ENCODE results near the gene PRSS53.

The PRSS53 gene

GRCh38 chr16:31114468-31114867 is 25.7 kb upstream of the PRSS53 start:
- no peak for DNase-seq (ENCODE audit: low read depth, low spot score)
- H3K4me1 ChIP-seq (ENCODE audit: insufficient read depth, insufficient read length): peaks cover 5% of the 10 kb centered on the region
- H3K4me3 ChIP-seq (ENCODE audit: insufficient read length, low read depth): no peak overlapping the region
- H3K27me3 ChIP-seq (ENCODE audit: insufficient read depth, insufficient read length): no peaks in the 10 kb centered on the region
- no peaks in the 10 kb centered on the region for H3K9me3 ChIP-seq (ENCODE audit: insufficient read depth, low read length)
- TF ChIP-seq ZNF274 (IDR thresholded peaks at IDR 0.05; ENCODE audit: low read depth, low read length) (no peak), YY1 (IDR thresholded peaks at IDR 0.05; ENCODE audit: insufficient read depth, insufficient read length) (no peak), SUZ12 (IDR thresholded peaks at IDR 0.05; ENCODE audit: extremely low read depth, insufficient read depth, insufficient read length) (no peak)
- peaks cover 50% of the 10 kb centered on the region for H3K36me3 ChIP-seq (ENCODE audit: insufficient read depth, insufficient read length, low read length)
- no peak overlapping the region for H3K9ac ChIP-seq (ENCODE audit: insufficient read length, low read depth)

GRCh38 chr16:31113121-31114120 is 24.7 kb upstream of the PRSS53 start:
- Histone ChIP-seq H3K36me3 (ENCODE audit: insufficient read depth, insufficient read length, low read length) (peaks cover 44% of the 10 kb centered on the region), H3K27me3 (ENCODE audit: insufficient read depth, insufficient read length) (no peaks in the 10 kb centered on the region), H3K4me1 (ENCODE audit: insufficient read depth, insufficient read length) (peaks cover 3% of the 10 kb centered on the region), H3K9me3 (ENCODE audit: insufficient read depth, low read length) (no peaks in the 10 kb centered on the region), H3K4me3 (ENCODE audit: insufficient read length, low read depth) (no peak overlapping the region), H3K9ac (ENCODE audit: insufficient read length, low read depth) (no peak overlapping the region)
- no peak for TF ChIP-seq SUZ12 (IDR thresholded peaks at IDR 0.05; ENCODE audit: extremely low read depth, insufficient read depth, insufficient read length)
- no peak for TF ChIP-seq YY1 (IDR thresholded peaks at IDR 0.05; ENCODE audit: insufficient read depth, insufficient read length)
- TF ChIP-seq ZNF274 (IDR thresholded peaks at IDR 0.05; ENCODE audit: low read depth, low read length): no peak
- DNase-seq (ENCODE audit: low read depth, low spot score): no peak

GRCh38 chr16:31112711-31113110 is 24.0 kb upstream of the PRSS53 start:
- no peaks in the 10 kb centered on the region for H3K9me3 ChIP-seq (ENCODE audit: insufficient read depth, low read length)
- H3K4me1 ChIP-seq (ENCODE audit: insufficient read depth, insufficient read length): peaks cover 3% of the 10 kb centered on the region
- no peak overlapping the region for H3K9ac ChIP-seq (ENCODE audit: insufficient read length, low read depth)
- peaks cover 43% of the 10 kb centered on the region for H3K36me3 ChIP-seq (ENCODE audit: insufficient read depth, insufficient read length, low read length)
- TF ChIP-seq ZNF274 (IDR thresholded peaks at IDR 0.05; ENCODE audit: low read depth, low read length) (no peak), YY1 (IDR thresholded peaks at IDR 0.05; ENCODE audit: insufficient read depth, insufficient read length) (no peak), SUZ12 (IDR thresholded peaks at IDR 0.05; ENCODE audit: extremely low read depth, insufficient read depth, insufficient read length) (no peak)
- no peaks in the 10 kb centered on the region for H3K27me3 ChIP-seq (ENCODE audit: insufficient read depth, insufficient read length)
- DNase-seq (ENCODE audit: low read depth, low spot score): no peak
- H3K4me3 ChIP-seq (ENCODE audit: insufficient read length, low read depth): no peak overlapping the region

GRCh38 chr16:31111881-31112466 is 23.2 kb upstream of the PRSS53 start:
- peaks cover 3% of the 10 kb centered on the region for H3K4me1 ChIP-seq (ENCODE audit: insufficient read depth, insufficient read length)
- H3K36me3 ChIP-seq (ENCODE audit: insufficient read depth, insufficient read length, low read length): peaks cover 43% of the 10 kb centered on the region
- H3K4me3 ChIP-seq (ENCODE audit: insufficient read length, low read depth): no peak overlapping the region

GRCh38 chr16:31110106-31111034 is 21.6 kb upstream of the PRSS53 start:
- H3K9ac ChIP-seq (ENCODE audit: insufficient read length, low read depth): no peak overlapping the region
- peaks cover 43% of the 10 kb centered on the region for H3K36me3 ChIP-seq (ENCODE audit: insufficient read depth, insufficient read length, low read length)

More at GRCh38 chr16:31111881-31112466, 23.2 kb upstream of the PRSS53 start:
- H3K9ac ChIP-seq (ENCODE audit: insufficient read length, low read depth): no peak overlapping the region
- H3K9me3 ChIP-seq (ENCODE audit: insufficient read depth, low read length): no peaks in the 10 kb centered on the region
- TF ChIP-seq YY1 (IDR thresholded peaks at IDR 0.05; ENCODE audit: insufficient read depth, insufficient read length) (no peak), ZNF274 (IDR thresholded peaks at IDR 0.05; ENCODE audit: low read depth, low read length) (no peak), SUZ12 (IDR thresholded peaks at IDR 0.05; ENCODE audit: extremely low read depth, insufficient read depth, insufficient read length) (no peak)
- DNase-seq (ENCODE audit: low read depth, low spot score): no peak
- no peaks in the 10 kb centered on the region for H3K27me3 ChIP-seq (ENCODE audit: insufficient read depth, insufficient read length)

GRCh38 chr16:31109622-31110021 is 20.9 kb upstream of the PRSS53 start:
- no peaks in the 10 kb centered on the region for H3K9me3 ChIP-seq (ENCODE audit: insufficient read depth, low read length)
- H3K27me3 ChIP-seq (ENCODE audit: insufficient read depth, insufficient read length): no peaks in the 10 kb centered on the region
- no peak for DNase-seq (ENCODE audit: low read depth, low spot score)
- H3K4me3 ChIP-seq (ENCODE audit: insufficient read length, low read depth): no peak overlapping the region
- peaks cover 43% of the 10 kb centered on the region for H3K36me3 ChIP-seq (ENCODE audit: insufficient read depth, insufficient read length, low read length)
- peaks cover 3% of the 10 kb centered on the region for H3K4me1 ChIP-seq (ENCODE audit: insufficient read depth, insufficient read length)
- TF ChIP-seq YY1 (IDR thresholded peaks at IDR 0.05; ENCODE audit: insufficient read depth, insufficient read length) (no peak), SUZ12 (IDR thresholded peaks at IDR 0.05; ENCODE audit: extremely low read depth, insufficient read depth, insufficient read length) (no peak), ZNF274 (IDR thresholded peaks at IDR 0.05; ENCODE audit: low read depth, low read length) (no peak)
- no peak overlapping the region for H3K9ac ChIP-seq (ENCODE audit: insufficient read length, low read depth)

More at GRCh38 chr16:31110106-31111034, 21.6 kb upstream of the PRSS53 start:
- no peak for DNase-seq (ENCODE audit: low read depth, low spot score)
- no peaks in the 10 kb centered on the region for H3K27me3 ChIP-seq (ENCODE audit: insufficient read depth, insufficient read length)
- no peaks in the 10 kb centered on the region for H3K9me3 ChIP-seq (ENCODE audit: insufficient read depth, low read length)
- H3K4me3 ChIP-seq (ENCODE audit: insufficient read length, low read depth): no peak overlapping the region
- H3K4me1 ChIP-seq (ENCODE audit: insufficient read depth, insufficient read length): peaks cover 3% of the 10 kb centered on the region
- no peak for TF ChIP-seq SUZ12 (IDR thresholded peaks at IDR 0.05; ENCODE audit: extremely low read depth, insufficient read depth, insufficient read length)
- TF ChIP-seq ZNF274 (IDR thresholded peaks at IDR 0.05; ENCODE audit: low read depth, low read length): no peak
- TF ChIP-seq YY1 (IDR thresholded peaks at IDR 0.05; ENCODE audit: insufficient read depth, insufficient read length): no peak
